ENCODE results near the gene SLIRP.

Gene SLIRP

DNA sequence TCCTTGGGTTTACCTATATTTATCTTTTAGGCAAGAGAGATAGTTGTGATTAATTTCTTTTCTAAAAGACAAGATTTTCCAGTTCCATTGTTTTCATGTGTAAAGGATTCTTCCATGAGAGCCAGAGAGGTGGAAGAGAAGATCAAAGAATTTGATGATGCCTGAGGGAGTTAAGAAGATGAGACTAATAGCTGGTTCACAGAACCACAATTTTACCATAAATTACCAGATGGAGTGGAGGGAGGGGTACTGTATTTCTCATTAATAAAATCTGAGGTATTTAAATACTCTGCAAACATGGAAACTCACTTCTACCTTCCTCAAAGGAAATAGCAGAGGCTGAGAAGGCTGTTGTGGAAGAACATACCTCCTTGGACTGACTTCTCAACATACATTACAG is 34.7 kb upstream of the SLIRP start:
- Histone ChIP-seq H3K9me3 (ENCODE audit: control insufficient read depth, insufficient read depth, low read depth, low read length) (no peaks in the 10 kb centered on the region), H3K4me3 (ENCODE audit: low read depth, low read length) (no peak overlapping the region), H3K36me3 (ENCODE audit: control insufficient read depth in 2 of 2, insufficient read depth in 1 of 2, low read length in 2 of 2) (peaks cover 30 to 50% of the 10 kb centered on the region in 2 experiments), H3K4me1 (ENCODE audit: control insufficient read depth, insufficient read depth, low read length) (no peaks in the 10 kb centered on the region), H3K27ac (ENCODE audit: extremely low read depth, low read depth, low read length) (no peak overlapping the region)
- CTCF ChIA-PET, result no interaction called here
- POLR2A ChIA-PET, result no interaction called here
- TF ChIP-seq, protein P1, sequence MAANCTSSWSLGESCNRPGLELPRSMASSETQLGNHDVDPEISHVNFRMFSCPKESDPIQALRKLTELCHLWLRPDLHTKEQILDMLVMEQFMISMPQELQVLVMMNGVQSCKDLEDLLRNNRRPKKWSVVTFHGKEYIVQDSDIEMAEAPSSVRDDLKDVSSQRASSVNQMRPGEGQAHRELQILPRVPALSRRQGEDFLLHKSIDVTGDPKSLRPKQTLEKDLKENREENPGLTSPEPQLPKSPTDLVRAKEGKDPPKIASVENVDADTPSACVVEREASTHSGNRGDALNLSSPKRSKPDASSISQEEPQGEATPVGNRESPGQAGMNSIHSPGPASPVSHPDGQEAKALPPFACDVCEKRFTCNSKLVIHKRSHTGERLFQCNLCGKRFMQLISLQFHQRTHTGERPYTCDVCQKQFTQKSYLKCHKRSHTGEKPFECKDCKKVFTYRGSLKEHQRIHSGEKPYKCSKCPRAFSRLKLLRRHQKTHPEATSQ (tag by site-specific recombination; IDR thresholded peaks at IDR 0.05), result no peak
- TF ChIP-seq HOXA7 (CRISPR knock-in tag; IDR thresholded peaks at IDR 0.05; ENCODE audit: borderline replicate concordance), result no peak
- TF ChIP-seq, protein P2, sequence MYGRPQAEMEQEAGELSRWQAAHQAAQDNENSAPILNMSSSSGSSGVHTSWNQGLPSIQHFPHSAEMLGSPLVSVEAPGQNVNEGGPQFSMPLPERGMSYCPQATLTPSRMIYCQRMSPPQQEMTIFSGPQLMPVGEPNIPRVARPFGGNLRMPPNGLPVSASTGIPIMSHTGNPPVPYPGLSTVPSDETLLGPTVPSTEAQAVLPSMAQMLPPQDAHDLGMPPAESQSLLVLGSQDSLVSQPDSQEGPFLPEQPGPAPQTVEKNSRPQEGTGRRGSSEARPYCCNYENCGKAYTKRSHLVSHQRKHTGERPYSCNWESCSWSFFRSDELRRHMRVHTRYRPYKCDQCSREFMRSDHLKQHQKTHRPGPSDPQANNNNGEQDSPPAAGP (tag by site-specific recombination; IDR thresholded peaks at IDR 0.05), result no peak
- TF ChIP-seq ZNF707 (tag by site-specific recombination; IDR thresholded peaks at IDR 0.05), result no peak
- TF ChIP-seq, protein P3, sequence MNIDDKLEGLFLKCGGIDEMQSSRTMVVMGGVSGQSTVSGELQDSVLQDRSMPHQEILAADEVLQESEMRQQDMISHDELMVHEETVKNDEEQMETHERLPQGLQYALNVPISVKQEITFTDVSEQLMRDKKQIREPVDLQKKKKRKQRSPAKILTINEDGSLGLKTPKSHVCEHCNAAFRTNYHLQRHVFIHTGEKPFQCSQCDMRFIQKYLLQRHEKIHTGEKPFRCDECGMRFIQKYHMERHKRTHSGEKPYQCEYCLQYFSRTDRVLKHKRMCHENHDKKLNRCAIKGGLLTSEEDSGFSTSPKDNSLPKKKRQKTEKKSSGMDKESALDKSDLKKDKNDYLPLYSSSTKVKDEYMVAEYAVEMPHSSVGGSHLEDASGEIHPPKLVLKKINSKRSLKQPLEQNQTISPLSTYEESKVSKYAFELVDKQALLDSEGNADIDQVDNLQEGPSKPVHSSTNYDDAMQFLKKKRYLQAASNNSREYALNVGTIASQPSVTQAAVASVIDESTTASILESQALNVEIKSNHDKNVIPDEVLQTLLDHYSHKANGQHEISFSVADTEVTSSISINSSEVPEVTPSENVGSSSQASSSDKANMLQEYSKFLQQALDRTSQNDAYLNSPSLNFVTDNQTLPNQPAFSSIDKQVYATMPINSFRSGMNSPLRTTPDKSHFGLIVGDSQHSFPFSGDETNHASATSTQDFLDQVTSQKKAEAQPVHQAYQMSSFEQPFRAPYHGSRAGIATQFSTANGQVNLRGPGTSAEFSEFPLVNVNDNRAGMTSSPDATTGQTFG (tag by site-specific recombination; IDR thresholded peaks at IDR 0.05; ENCODE audit: borderline replicate concordance), result no peak
- no peak for TF ChIP-seq ZNF169 (tag by site-specific recombination; IDR thresholded peaks at IDR 0.05)
- TF ChIP-seq ZNF558 (tag by site-specific recombination; IDR thresholded peaks at IDR 0.05), result no peak
- TF ChIP-seq, protein P4, sequence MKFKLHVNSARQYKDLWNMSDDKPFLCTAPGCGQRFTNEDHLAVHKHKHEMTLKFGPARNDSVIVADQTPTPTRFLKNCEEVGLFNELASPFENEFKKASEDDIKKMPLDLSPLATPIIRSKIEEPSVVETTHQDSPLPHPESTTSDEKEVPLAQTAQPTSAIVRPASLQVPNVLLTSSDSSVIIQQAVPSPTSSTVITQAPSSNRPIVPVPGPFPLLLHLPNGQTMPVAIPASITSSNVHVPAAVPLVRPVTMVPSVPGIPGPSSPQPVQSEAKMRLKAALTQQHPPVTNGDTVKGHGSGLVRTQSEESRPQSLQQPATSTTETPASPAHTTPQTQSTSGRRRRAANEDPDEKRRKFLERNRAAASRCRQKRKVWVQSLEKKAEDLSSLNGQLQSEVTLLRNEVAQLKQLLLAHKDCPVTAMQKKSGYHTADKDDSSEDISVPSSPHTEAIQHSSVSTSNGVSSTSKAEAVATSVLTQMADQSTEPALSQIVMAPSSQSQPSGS (tag by site-specific recombination; IDR thresholded peaks at IDR 0.05; ENCODE audit: low read depth), result no peak
- TF ChIP-seq, protein P5, sequence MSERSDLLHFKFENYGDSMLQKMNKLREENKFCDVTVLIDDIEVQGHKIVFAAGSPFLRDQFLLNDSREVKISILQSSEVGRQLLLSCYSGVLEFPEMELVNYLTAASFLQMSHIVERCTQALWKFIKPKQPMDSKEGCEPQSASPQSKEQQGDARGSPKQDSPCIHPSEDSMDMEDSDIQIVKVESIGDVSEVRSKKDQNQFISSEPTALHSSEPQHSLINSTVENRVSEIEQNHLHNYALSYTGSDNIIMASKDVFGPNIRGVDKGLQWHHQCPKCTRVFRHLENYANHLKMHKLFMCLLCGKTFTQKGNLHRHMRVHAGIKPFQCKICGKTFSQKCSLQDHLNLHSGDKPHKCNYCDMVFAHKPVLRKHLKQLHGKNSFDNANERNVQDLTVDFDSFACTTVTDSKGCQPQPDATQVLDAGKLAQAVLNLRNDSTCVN (tag by site-specific recombination; optimal IDR thresholded peaks at IDR 0.05), result no peak
- TF ChIP-seq, protein P6, sequence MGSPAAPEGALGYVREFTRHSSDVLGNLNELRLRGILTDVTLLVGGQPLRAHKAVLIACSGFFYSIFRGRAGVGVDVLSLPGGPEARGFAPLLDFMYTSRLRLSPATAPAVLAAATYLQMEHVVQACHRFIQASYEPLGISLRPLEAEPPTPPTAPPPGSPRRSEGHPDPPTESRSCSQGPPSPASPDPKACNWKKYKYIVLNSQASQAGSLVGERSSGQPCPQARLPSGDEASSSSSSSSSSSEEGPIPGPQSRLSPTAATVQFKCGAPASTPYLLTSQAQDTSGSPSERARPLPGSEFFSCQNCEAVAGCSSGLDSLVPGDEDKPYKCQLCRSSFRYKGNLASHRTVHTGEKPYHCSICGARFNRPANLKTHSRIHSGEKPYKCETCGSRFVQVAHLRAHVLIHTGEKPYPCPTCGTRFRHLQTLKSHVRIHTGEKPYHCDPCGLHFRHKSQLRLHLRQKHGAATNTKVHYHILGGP (tag by site-specific recombination; IDR thresholded peaks at IDR 0.05), result no peak
- TF ChIP-seq, protein P7, sequence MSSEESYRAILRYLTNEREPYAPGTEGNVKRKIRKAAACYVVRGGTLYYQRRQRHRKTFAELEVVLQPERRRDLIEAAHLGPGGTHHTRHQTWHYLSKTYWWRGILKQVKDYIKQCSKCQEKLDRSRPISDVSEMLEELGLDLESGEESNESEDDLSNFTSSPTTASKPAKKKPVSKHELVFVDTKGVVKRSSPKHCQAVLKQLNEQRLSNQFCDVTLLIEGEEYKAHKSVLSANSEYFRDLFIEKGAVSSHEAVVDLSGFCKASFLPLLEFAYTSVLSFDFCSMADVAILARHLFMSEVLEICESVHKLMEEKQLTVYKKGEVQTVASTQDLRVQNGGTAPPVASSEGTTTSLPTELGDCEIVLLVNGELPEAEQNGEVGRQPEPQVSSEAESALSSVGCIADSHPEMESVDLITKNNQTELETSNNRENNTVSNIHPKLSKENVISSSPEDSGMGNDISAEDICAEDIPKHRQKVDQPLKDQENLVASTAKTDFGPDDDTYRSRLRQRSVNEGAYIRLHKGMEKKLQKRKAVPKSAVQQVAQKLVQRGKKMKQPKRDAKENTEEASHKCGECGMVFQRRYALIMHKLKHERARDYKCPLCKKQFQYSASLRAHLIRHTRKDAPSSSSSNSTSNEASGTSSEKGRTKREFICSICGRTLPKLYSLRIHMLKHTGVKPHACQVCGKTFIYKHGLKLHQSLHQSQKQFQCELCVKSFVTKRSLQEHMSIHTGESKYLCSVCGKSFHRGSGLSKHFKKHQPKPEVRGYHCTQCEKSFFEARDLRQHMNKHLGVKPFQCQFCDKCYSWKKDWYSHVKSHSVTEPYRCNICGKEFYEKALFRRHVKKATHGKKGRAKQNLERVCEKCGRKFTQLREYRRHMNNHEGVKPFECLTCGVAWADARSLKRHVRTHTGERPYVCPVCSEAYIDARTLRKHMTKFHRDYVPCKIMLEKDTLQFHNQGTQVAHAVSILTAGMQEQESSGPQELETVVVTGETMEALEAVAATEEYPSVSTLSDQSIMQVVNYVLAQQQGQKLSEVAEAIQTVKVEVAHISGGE (tag by site-specific recombination; conservative IDR thresholded peaks at IDR 0.05; ENCODE audit: low read depth), result no peak
- no peak for TF ChIP-seq ZNF302 (tag by site-specific recombination; IDR thresholded peaks at IDR 0.05; ENCODE audit: low read depth)
- TF ChIP-seq ZNF274 (IDR thresholded peaks at IDR 0.05; ENCODE audit: low read length), result no peak
- no peak for TF ChIP-seq ZNF274 (tag by site-specific recombination; IDR thresholded peaks at IDR 0.05; ENCODE audit: borderline replicate concordance)
- no peak for TF ChIP-seq HOXC10 (CRISPR knock-in tag; IDR thresholded peaks at IDR 0.05)
- no peak for TF ChIP-seq GLI2 (tag by site-specific recombination; IDR thresholded peaks at IDR 0.05; ENCODE audit: borderline replicate concordance, low read depth)
- TF ChIP-seq, protein P8, sequence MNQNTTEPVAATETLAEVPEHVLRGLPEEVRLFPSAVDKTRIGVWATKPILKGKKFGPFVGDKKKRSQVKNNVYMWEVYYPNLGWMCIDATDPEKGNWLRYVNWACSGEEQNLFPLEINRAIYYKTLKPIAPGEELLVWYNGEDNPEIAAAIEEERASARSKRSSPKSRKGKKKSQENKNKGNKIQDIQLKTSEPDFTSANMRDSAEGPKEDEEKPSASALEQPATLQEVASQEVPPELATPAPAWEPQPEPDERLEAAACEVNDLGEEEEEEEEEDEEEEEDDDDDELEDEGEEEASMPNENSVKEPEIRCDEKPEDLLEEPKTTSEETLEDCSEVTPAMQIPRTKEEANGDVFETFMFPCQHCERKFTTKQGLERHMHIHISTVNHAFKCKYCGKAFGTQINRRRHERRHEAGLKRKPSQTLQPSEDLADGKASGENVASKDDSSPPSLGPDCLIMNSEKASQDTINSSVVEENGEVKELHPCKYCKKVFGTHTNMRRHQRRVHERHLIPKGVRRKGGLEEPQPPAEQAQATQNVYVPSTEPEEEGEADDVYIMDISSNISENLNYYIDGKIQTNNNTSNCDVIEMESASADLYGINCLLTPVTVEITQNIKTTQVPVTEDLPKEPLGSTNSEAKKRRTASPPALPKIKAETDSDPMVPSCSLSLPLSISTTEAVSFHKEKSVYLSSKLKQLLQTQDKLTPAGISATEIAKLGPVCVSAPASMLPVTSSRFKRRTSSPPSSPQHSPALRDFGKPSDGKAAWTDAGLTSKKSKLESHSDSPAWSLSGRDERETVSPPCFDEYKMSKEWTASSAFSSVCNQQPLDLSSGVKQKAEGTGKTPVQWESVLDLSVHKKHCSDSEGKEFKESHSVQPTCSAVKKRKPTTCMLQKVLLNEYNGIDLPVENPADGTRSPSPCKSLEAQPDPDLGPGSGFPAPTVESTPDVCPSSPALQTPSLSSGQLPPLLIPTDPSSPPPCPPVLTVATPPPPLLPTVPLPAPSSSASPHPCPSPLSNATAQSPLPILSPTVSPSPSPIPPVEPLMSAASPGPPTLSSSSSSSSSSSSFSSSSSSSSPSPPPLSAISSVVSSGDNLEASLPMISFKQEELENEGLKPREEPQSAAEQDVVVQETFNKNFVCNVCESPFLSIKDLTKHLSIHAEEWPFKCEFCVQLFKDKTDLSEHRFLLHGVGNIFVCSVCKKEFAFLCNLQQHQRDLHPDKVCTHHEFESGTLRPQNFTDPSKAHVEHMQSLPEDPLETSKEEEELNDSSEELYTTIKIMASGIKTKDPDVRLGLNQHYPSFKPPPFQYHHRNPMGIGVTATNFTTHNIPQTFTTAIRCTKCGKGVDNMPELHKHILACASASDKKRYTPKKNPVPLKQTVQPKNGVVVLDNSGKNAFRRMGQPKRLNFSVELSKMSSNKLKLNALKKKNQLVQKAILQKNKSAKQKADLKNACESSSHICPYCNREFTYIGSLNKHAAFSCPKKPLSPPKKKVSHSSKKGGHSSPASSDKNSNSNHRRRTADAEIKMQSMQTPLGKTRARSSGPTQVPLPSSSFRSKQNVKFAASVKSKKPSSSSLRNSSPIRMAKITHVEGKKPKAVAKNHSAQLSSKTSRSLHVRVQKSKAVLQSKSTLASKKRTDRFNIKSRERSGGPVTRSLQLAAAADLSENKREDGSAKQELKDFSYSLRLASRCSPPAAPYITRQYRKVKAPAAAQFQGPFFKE (tag by site-specific recombination; IDR thresholded peaks at IDR 0.05; ENCODE audit: borderline replicate concordance), result no peak
- no peak for TF ChIP-seq YY2 (tag by site-specific recombination; IDR thresholded peaks at IDR 0.05)
- TF ChIP-seq YY1 (tag by site-specific recombination; IDR thresholded peaks at IDR 0.05), result no peak

Data from HEK293 (cell line).